Measurements from ENCODE around the gene ABHD8. TPM values are rescaled to one million over a fixed set of nuclear protein-coding genes. Genes with fewer than 3 reads are reported as not detected.

ABHD8 gene
- total and polyA plus RNA-seq, 3 donors from 2014 or later = 27.1 to 70.7 (median 49.1) TPM

- Histone ChIP-seq H3K4me3 (peak overlapping the region in 1 of 2 donors; percentile 33), H3K4me1 (no peaks in the 10 kb centered on the region), H3K27ac (no peak overlapping the region), H3K27me3 (no peaks in the 10 kb centered on the region), H3K9me3 (no peaks in the 10 kb centered on the region), H3K36me3 (ENCODE audit: low read depth, missing control alignments) (no peaks in the 10 kb centered on the region)
- intact Hi-C loops (cut with DNase I; ENCODE audit: low total_unique reads) = no loop called here
- TF ChIP-seq CTCF (IDR thresholded peaks at IDR 0.05) = peak in 2 of 3 experiments; percentile 15 to 17
- no peak for TF ChIP-seq POLR2A (IDR thresholded peaks at IDR 0.05)
- DNase-seq = peak; percentile 53
- WGBS, 2 donors = 43% methylated on average over 6 to 36 of the region's 46 CpGs
Measured at GRCh38 chr19:17292301-17293074, 10.7 kb downstream of the ABHD8 start.

GRCh38 chr19:17289489-17289888 lies 13.7 kb downstream of the ABHD8 start:
- H3K4me1 ChIP-seq = no peaks in the 10 kb centered on the region
- no peak for TF ChIP-seq CTCF (IDR thresholded peaks at IDR 0.05)
- no peak for TF ChIP-seq POLR2A (IDR thresholded peaks at IDR 0.05)
- no peaks in the 10 kb centered on the region for H3K27me3 ChIP-seq
- no peak overlapping the region for H3K27ac ChIP-seq
- intact Hi-C loops (cut with DNase I; ENCODE audit: low total_unique reads) = loop anchor here (10.0 kb wide), 1 partner anchor 225 kb away; no protein-coding TSS in a partner anchor
- no peaks in the 10 kb centered on the region for H3K9me3 ChIP-seq
- no peak overlapping the region for H3K4me3 ChIP-seq
- H3K36me3 ChIP-seq (ENCODE audit: low read depth, missing control alignments) = no peaks in the 10 kb centered on the region
- WGBS, 2 donors = 10 to 14% methylated on average over 10 to 22 of the region's 22 CpGs
- DNase-seq = peak; percentile 82

- 82 to 88% methylated on average over 9 of the region's 9 CpGs for WGBS, 2 donors
- Histone ChIP-seq H3K36me3 (ENCODE audit: low read depth, missing control alignments) (no peaks in the 10 kb centered on the region), H3K27ac (no peak overlapping the region), H3K9me3 (no peaks in the 10 kb centered on the region), H3K4me3 (no peak overlapping the region), H3K27me3 (no peaks in the 10 kb centered on the region), H3K4me1 (peaks cover 8% of the 10 kb centered on the region)
- intact Hi-C loops (cut with DNase I; ENCODE audit: low total_unique reads) = loop anchor here (10.0 kb wide), 1 partner anchor 222 kb away; no protein-coding TSS in a partner anchor
- DNase-seq = no peak
- no peak for TF ChIP-seq CTCF (IDR thresholded peaks at IDR 0.05)
- no peak for TF ChIP-seq POLR2A (IDR thresholded peaks at IDR 0.05)
Measured at GRCh38 chr19:17286752-17287151, 16.5 kb downstream of the ABHD8 start.

- intact Hi-C loops (cut with DNase I; ENCODE audit: low total_unique reads) = loop anchor here (10.0 kb wide), 1 partner anchor 221 kb away; no protein-coding TSS in a partner anchor
- peaks cover 10% of the 10 kb centered on the region for H3K4me1 ChIP-seq
- WGBS, 2 donors = 97 to 100% methylated on average over 6 to 11 of the region's 11 CpGs
Measured at GRCh38 chr19:17286263-17286662, 17.0 kb downstream of the ABHD8 start.

More at GRCh38 chr19:17286263-17286662, 17.0 kb downstream of the ABHD8 start:
- TF ChIP-seq POLR2A (IDR thresholded peaks at IDR 0.05) (no peak), CTCF (IDR thresholded peaks at IDR 0.05) (no peak)
- DNase-seq = no peak
- Histone ChIP-seq H3K36me3 (ENCODE audit: low read depth, missing control alignments) (no peaks in the 10 kb centered on the region), H3K27ac (no peak overlapping the region), H3K9me3 (no peaks in the 10 kb centered on the region), H3K27me3 (no peaks in the 10 kb centered on the region), H3K4me3 (no peak overlapping the region)

All from testis (tissue), 3 donors.